ENCODE data around the gene KAZALD1. TPM values are rescaled to one million over a fixed set of nuclear protein-coding genes. Genes with fewer than 3 reads are reported as not detected.

The KAZALD1 gene
- total and polyA plus RNA-seq, 7 donors: 1.5 to 10.7 (median 3.1) TPM

- TF ChIP-seq CTCF (IDR thresholded peaks at IDR 0.05): no peak
- DNase-seq: no peak
- intact Hi-C loops (cut with DNase I): no loop called here
- peaks cover 0 to 62% (median 5%) of the 10 kb centered on the region in 3 donors for H3K27me3 ChIP-seq (ENCODE audit: insufficient read depth in 3 of 3, low read length in 2 of 3)
- ATAC-seq: no peak
- no peak overlapping the region for H3K4me3 ChIP-seq
- no peaks in the 10 kb centered on the region for H3K4me1 ChIP-seq
- no peaks in the 10 kb centered on the region for H3K9me3 ChIP-seq
- WGBS, 3 donors: 62 to 70% (median 65%) methylated on average over 6 of the region's 6 CpGs
- H3K36me3 ChIP-seq (ENCODE audit: insufficient read depth in 1 of 2, low read depth in 1 of 2): no peaks in the 10 kb centered on the region
- no peak overlapping the region for H3K27ac ChIP-seq
Measured at GRCh38 chr10:101085846-101086245, 24.1 kb downstream of the KAZALD1 start.

GRCh38 chr10:101087376-101087775 lies 25.6 kb downstream of the KAZALD1 start:
- H3K27ac ChIP-seq: no peak overlapping the region
- no peak for TF ChIP-seq CTCF (IDR thresholded peaks at IDR 0.05)
- intact Hi-C loops (cut with DNase I): no loop called here
- ATAC-seq (no peak), DNase-seq (no peak)
- no peak overlapping the region for H3K4me3 ChIP-seq
- H3K4me1 ChIP-seq: no peaks in the 10 kb centered on the region
- no peaks in the 10 kb centered on the region for H3K9me3 ChIP-seq
- H3K36me3 ChIP-seq (ENCODE audit: insufficient read depth in 1 of 2, low read depth in 1 of 2): no peaks in the 10 kb centered on the region
- 21 to 29% (median 24%) methylated on average over 10 of the region's 10 CpGs for WGBS, 3 donors
- H3K27me3 ChIP-seq (ENCODE audit: insufficient read depth in 3 of 3, low read length in 2 of 3): peaks cover 0 to 71% (median 6%) of the 10 kb centered on the region in 3 donors

GRCh38 chr10:101087965-101088364 lies 26.2 kb downstream of the KAZALD1 start:
- Histone ChIP-seq H3K27me3 (ENCODE audit: insufficient read depth in 3 of 3, low read length in 2 of 3) (peaks cover 0 to 71% (median 9%) of the 10 kb centered on the region in 3 donors), H3K4me3 (no peak overlapping the region), H3K36me3 (ENCODE audit: insufficient read depth in 1 of 2, low read depth in 1 of 2) (no peaks in the 10 kb centered on the region), H3K27ac (no peak overlapping the region), H3K9me3 (no peaks in the 10 kb centered on the region), H3K4me1 (no peaks in the 10 kb centered on the region)
- no peak for TF ChIP-seq CTCF (IDR thresholded peaks at IDR 0.05)
- intact Hi-C loops (cut with DNase I): no loop called here
- DNase-seq: no peak
- WGBS, 3 donors: 16 to 25% (median 17%) methylated on average over 14 of the region's 14 CpGs
- ATAC-seq: no peak

GRCh38 chr10:101089520-101090299 lies 27.9 kb downstream of the KAZALD1 start:
- H3K9me3 ChIP-seq: no peaks in the 10 kb centered on the region
- TF ChIP-seq CTCF (IDR thresholded peaks at IDR 0.05): no peak
- WGBS, 3 donors: 71 to 80% (median 78%) methylated on average over 9 to 11 of the region's 11 CpGs
- no peak overlapping the region for H3K27ac ChIP-seq
- DNase-seq (no peak), ATAC-seq (no peak)
- H3K4me3 ChIP-seq: no peak overlapping the region
- intact Hi-C loops (cut with DNase I): no loop called here
- H3K4me1 ChIP-seq: no peaks in the 10 kb centered on the region
- peaks cover 0 to 64% (median 11%) of the 10 kb centered on the region in 3 donors for H3K27me3 ChIP-seq (ENCODE audit: insufficient read depth in 3 of 3, low read length in 2 of 3)
- H3K36me3 ChIP-seq (ENCODE audit: insufficient read depth in 1 of 2, low read depth in 1 of 2): no peaks in the 10 kb centered on the region

Measured in psoas muscle (tissue), 8 donors.